HCT116 (cell line): Measurements from ENCODE around the gene NCAN. TPM values are rescaled to one million over a fixed set of nuclear protein-coding genes. Genes with fewer than 3 reads are reported as not detected.
"Not testable (repeated sequence)": the region's sequence is repeated elsewhere in the genome, so short reads cannot be mapped to it uniquely, and the experiment has no call there.

Source experiments
- ATAC-seq: fragments of 200-7000 bp; cut with Tn5 transposase; 2 replicates; pipeline ENCODE4 v1.9.1; 2020; ENCODE audit warnings: mild to moderate bottlenecking, moderate library complexity
- BruUV-seq: library from RNA; stranded (reverse); fragments of 400-500 nt; replicated peaks from 2 replicates; lab custom pipeline; 2021; lab: Mats Ljungman, UMichigan
- CTCF ChIA-PET: fragments of 300-600 bp; sonication (Branson Sonifier 250); formaldehyde crosslinking; loops from one replicate; lab custom pipeline; 2021; ENCODE audit warnings: antibody characterized with exemption; lab: Charles Lee
- POLR2A ChIA-PET: fragments of 300-600, 350-600 bp; sonication (Branson Sonifier 250); formaldehyde crosslinking; loops from one replicate; lab custom pipeline; 2021; ENCODE audit warnings: antibody characterized with exemption; lab: Charles Lee
- RAD21 ChIA-PET, 2 experiments: fragments of 300-600 bp; sonication (Branson Sonifier 250); formaldehyde crosslinking; loops; one replicate each; lab custom pipeline; 2023; ENCODE audit warnings: low total read pairs in 2 of 2; ENCODE audit not compliant: uncharacterized antibody in 2 of 2, unreplicated experiment in 2 of 2, low non-redundant PET in 1 of 2; lab: Charles Lee
- DNase-seq: peaks from one replicate; pipeline ENCODE4 v3.0.0-alpha.2; 2010; ENCODE audit warnings: low read depth, low spot score
- H2AFZ ChIP-seq: fragments of 200-600 bp; shearing (Covaris generic), sonication (generic); 2 replicates; pipeline ENCODE4 v1.6.1; 2017; ENCODE audit warnings: low read depth, mixed run types, mixed read lengths, antibody characterized with exemption, low read length; ENCODE audit not compliant: poor library complexity, severe bottlenecking
- H3K27ac ChIP-seq: 2 replicates; pipeline ENCODE4 v1.5.1; 2012; ENCODE audit warnings: low read depth, low read length
- H3K27me3 ChIP-seq: fragments of 200-600 bp; sonication (generic); 2 replicates; pipeline ENCODE4 v1.6.1; 2016; ENCODE audit warnings: mixed run types, low read length, mixed read lengths; ENCODE audit not compliant: insufficient read depth
- H3K36me3 ChIP-seq, 2 experiments: fragments of 200-500 bp in 1 of 2; fragments of 200-600 bp in 1 of 2; sonication (Bioruptor generic) in 1 of 2; sonication (generic) in 1 of 2; 2 replicates each; pipeline versions ENCODE4 v1.5.1 to v1.6.1; 2014 to 2016; ENCODE audit warnings: low read length in 2 of 2, inconsistent platforms in 1 of 2, mixed read lengths in 1 of 2, mixed run types in 1 of 2; ENCODE audit not compliant: insufficient read depth in 2 of 2, control insufficient read depth in 1 of 2
- H3K4me1 ChIP-seq, 2 experiments: fragments of 200-600 bp in 1 of 2; sonication (generic) in 1 of 2; 2 replicates each; pipeline versions ENCODE4 v1.5.1 to v1.6.1; 2012 to 2017; ENCODE audit warnings: low read length in 2 of 2, inconsistent platforms in 1 of 2, mild to moderate bottlenecking in 1 of 2, mixed read lengths in 1 of 2, mixed run types in 1 of 2, moderate library complexity in 1 of 2; ENCODE audit not compliant: insufficient read depth in 2 of 2, control insufficient read depth in 1 of 2
- H3K4me2 ChIP-seq: fragments of 200-600 bp; sonication (generic); 2 replicates; pipeline ENCODE4 v1.6.1; 2017; ENCODE audit warnings: mixed run types, low read length, mixed read lengths
- H3K4me3 ChIP-seq, 2 experiments: fragments of 200-600 bp in 1 of 2; sonication (generic) in 1 of 2; replicated peaks in 1 of 2; 2 replicates each; pipeline ENCODE4 v1.5.1; 2011 to 2016; ENCODE audit warnings: low read length in 2 of 2, control low read depth in 1 of 2, low read depth in 1 of 2, mild to moderate bottlenecking in 1 of 2, mixed read lengths in 1 of 2, mixed run types in 1 of 2
- H3K79me2 ChIP-seq: fragments of 200-600 bp; sonication (generic); 2 replicates; pipeline ENCODE4 v1.6.1; 2017; ENCODE audit warnings: mild to moderate bottlenecking, mixed run types, low read length, moderate library complexity, mixed read lengths; ENCODE audit not compliant: insufficient read depth
- H3K9ac ChIP-seq: fragments of 200-600 bp; sonication (generic); 2 replicates; pipeline ENCODE4 v1.6.1; 2016; ENCODE audit warnings: low read length, mixed read lengths
- H3K9me2 ChIP-seq: fragments of 200-600 bp; sonication (generic), shearing (Covaris generic); 2 replicates; pipeline ENCODE4 v1.6.1; 2017; ENCODE audit warnings: mixed run types, mild to moderate bottlenecking, moderate library complexity; ENCODE audit not compliant: insufficient read depth
- H3K9me3 ChIP-seq, 2 experiments: fragments of 200-500 bp in 1 of 2; fragments of 200-600 bp in 1 of 2; sonication (Bioruptor generic) in 1 of 2; sonication (generic) in 1 of 2; 2 replicates each; pipeline ENCODE4 v1.6.1; 2014 to 2017; ENCODE audit warnings: low read length in 2 of 2, mixed read lengths in 2 of 2, inconsistent platforms in 1 of 2, low read depth in 1 of 2, mild to moderate bottlenecking in 1 of 2, mixed run types in 1 of 2, moderate library complexity in 1 of 2; ENCODE audit not compliant: control insufficient read depth in 1 of 2, insufficient read depth in 1 of 2
- H4K20me1 ChIP-seq: fragments of 200-600 bp; sonication (generic), shearing (Covaris generic); 2 replicates; pipeline ENCODE4 v1.6.1; 2017; ENCODE audit warnings: mixed run types, mild to moderate bottlenecking, moderate library complexity; ENCODE audit not compliant: insufficient read depth
- CBX3 ChIP-seq: IDR thresholded peaks from 2 replicates; pipeline ENCODE4 v1.6.1; 2012; ENCODE audit warnings: low read depth
- CEBPB ChIP-seq: IDR thresholded peaks from 2 replicates; pipeline ENCODE4 v1.6.1; 2012; ENCODE audit warnings: low read depth
- EGR1 ChIP-seq: IDR thresholded peaks from 2 replicates; pipeline ENCODE4 v1.6.1; 2012; ENCODE audit warnings: low read depth
- EZH2phosphoT487 ChIP-seq: fragments of 200-600 bp; IDR thresholded peaks from 2 replicates; pipeline ENCODE4 v1.6.1; 2018; ENCODE audit warnings: antibody characterized with exemption, borderline replicate concordance
- FOSL1 ChIP-seq: IDR thresholded peaks from 2 replicates; pipeline ENCODE4 v1.6.1; 2012; ENCODE audit warnings: low read depth
- YY1 ChIP-seq: IDR thresholded peaks from 2 replicates; pipeline ENCODE4 v1.6.1; 2011; ENCODE audit warnings: low read length, low read depth, moderate library complexity, mild to moderate bottlenecking; ENCODE audit not compliant: insufficient replicate concordance; ENCODE audit errors: extremely low read depth
- ZFX ChIP-seq: fragments of 450-650 bp; IDR thresholded peaks from 2 replicates; pipeline ENCODE4 v1.6.1; 2017
- ZNF274 ChIP-seq: fragments of 200-500 bp; sonication (Bioruptor generic); IDR thresholded peaks from 2 replicates; pipeline ENCODE4 v1.6.1; 2014; ENCODE audit warnings: mild to moderate bottlenecking, low read depth, low read length, inconsistent platforms
- intact Hi-C: fragments of 100-400 bp; cut with micrococcal nuclease; formaldehyde crosslinking; loops from 2 replicates; pipeline ENCODE4 v1.10.0; 2022
- total RNA-seq: library from RNA; stranded (reverse); gene quantifications from one replicate; pipeline ENCODE4 v1.2.1, GENCODE V29; 2021; ENCODE audit not compliant: unreplicated experiment

The NCAN gene
- total RNA-seq, 1 experiment from 2014 or later: 0.07 TPM

- H3K4me2 ChIP-seq: no peak overlapping the region
- no peaks in the 10 kb centered on the region for H3K9me2 ChIP-seq
- H4K20me1 ChIP-seq: no peaks in the 10 kb centered on the region
- ATAC-seq (no peak), DNase-seq (no peak)
- ChIA-PET RAD21 (no interaction called here), POLR2A (no interaction called here), CTCF (interaction anchor here (0.6 kb wide), 1 partner anchor 1130 kb away, joined by 3 read pairs; no protein-coding TSS in a partner anchor)
- no peak overlapping the region for H3K4me3 ChIP-seq
- no TSS peak for BruUV-seq
- intact Hi-C loops: no loop called here
- H3K27me3 ChIP-seq: no peaks in the 10 kb centered on the region
- no peaks in the 10 kb centered on the region for H3K79me2 ChIP-seq
- H3K4me1 ChIP-seq: no peaks in the 10 kb centered on the region
- no peak overlapping the region for H3K9ac ChIP-seq
- no peak for TF ChIP-seq ZNF274
- peaks cover 0 to 3% of the 10 kb centered on the region in 2 experiments; a peak in 1 of 4 replicates for H3K9me3 ChIP-seq
- H3K36me3 ChIP-seq: no peaks in the 10 kb centered on the region
- no peak overlapping the region for H2AFZ ChIP-seq
- H3K27ac ChIP-seq: no peak overlapping the region
These were observed 28.7 kb downstream of the NCAN start for GRCh38 chr19:19240476-19240875.

- Histone ChIP-seq H3K4me2 (no peak overlapping the region), H3K9ac (no peak overlapping the region), H3K4me1 (no peaks in the 10 kb centered on the region), H3K27me3 (peaks cover 26% of the 10 kb centered on the region), H4K20me1 (no peaks in the 10 kb centered on the region), H3K9me3 (no peaks in the 10 kb centered on the region), H2AFZ (no peak overlapping the region), H3K79me2 (no peaks in the 10 kb centered on the region), H3K36me3 (no peaks in the 10 kb centered on the region), H3K9me2 (no peaks in the 10 kb centered on the region), H3K27ac (no peak overlapping the region), H3K4me3 (no peak overlapping the region)
- ChIA-PET RAD21 (no interaction called here), CTCF (no interaction called here), POLR2A (no interaction called here)
- no peak for DNase-seq
- BruUV-seq: no TSS peak
- ATAC-seq: no peak
- intact Hi-C loops: no loop called here
- TF ChIP-seq CBX3: no peak
- no peak for TF ChIP-seq CEBPB
- no peak for TF ChIP-seq EGR1
- TF ChIP-seq YY1: no peak
- TF ChIP-seq ZFX: no peak
- no peak for TF ChIP-seq FOSL1
- no peak for TF ChIP-seq EZH2phosphoT487
These were observed 38.5 kb downstream of the NCAN start for GRCh38 chr19:19250196-19250801.

- H3K79me2 ChIP-seq, CTCF ChIA-PET, H3K9me3 ChIP-seq, H3K36me3 ChIP-seq, BruUV-seq, ATAC-seq, H3K4me1 ChIP-seq, H3K4me3 ChIP-seq, RAD21 ChIA-PET, H3K27ac ChIP-seq, H4K20me1 ChIP-seq, H2AFZ ChIP-seq, H3K9ac ChIP-seq, intact Hi-C loops, H3K4me2 ChIP-seq, POLR2A ChIA-PET, DNase-seq, H3K9me2 ChIP-seq: not testable (repeated sequence)
- peaks cover 26% of the 10 kb centered on the region for H3K27me3 ChIP-seq
These were observed 41.7 kb downstream of the NCAN start for GRCh38 chr19:19253409-19253808.
